GM12878 (cell line): Measurements from ENCODE around the gene ATXN1L. TPM values are rescaled to one million over a fixed set of nuclear protein-coding genes. Genes with fewer than 3 reads are reported as not detected.

Experiments used
- ATF7 ChIP-seq: fragments of 450-650 bp; IDR thresholded peaks from 2 replicates; pipeline ENCODE4 v1.6.1; 2016; ENCODE audit warnings: low read depth, mild to moderate bottlenecking
- BACH1 ChIP-seq: fragments of 450-650 bp; IDR thresholded peaks from 2 replicates; pipeline ENCODE4 v1.6.1; 2017; ENCODE audit warnings: mild to moderate bottlenecking, borderline replicate concordance
- BCL11A ChIP-seq: IDR thresholded peaks from 2 replicates; pipeline ENCODE4 v1.6.1; 2011; ENCODE audit warnings: low read depth, low read length
- BHLHE40 ChIP-seq, 2 experiments: fragments of 450-650 bp in 1 of 2; IDR thresholded peaks; 2 replicates each; pipeline ENCODE4 v1.6.1; 2011 to 2017; ENCODE audit warnings: low read depth in 2 of 2, borderline replicate concordance in 1 of 2, improper control_type of control experiment in 1 of 2, low read length in 1 of 2, mild to moderate bottlenecking in 1 of 2
- CBFB ChIP-seq: IDR thresholded peaks from 2 replicates; pipeline ENCODE4 v1.6.1; 2016; ENCODE audit warnings: antibody characterized with exemption, low read depth
- E4F1 ChIP-seq: fragments of 450-650 bp; IDR thresholded peaks from 2 replicates; pipeline ENCODE4 v1.6.1; 2018; ENCODE audit warnings: borderline replicate concordance, mild to moderate bottlenecking; ENCODE audit not compliant: partially characterized antibody
- EGR1 ChIP-seq, 2 experiments: IDR thresholded peaks; 1 replicate in 1 of 2; 2 replicates in 1 of 2; pipeline ENCODE4 v1.6.1; 2011 to 2012; ENCODE audit warnings: low read depth in 2 of 2, low read length in 2 of 2, borderline replicate concordance in 1 of 2, mild to moderate bottlenecking in 1 of 2, moderate library complexity in 1 of 2
- EP300 ChIP-seq, 2 experiments: fragments of 150-350 bp in 1 of 2; IDR thresholded peaks; 2 replicates each; pipeline ENCODE4 v1.6.1; 2011 to 2012; ENCODE audit warnings: low read depth in 2 of 2, low read length in 2 of 2, borderline replicate concordance in 1 of 2, improper control_type of control experiment in 1 of 2, inconsistent platforms in 1 of 2; ENCODE audit not compliant: control insufficient read depth in 1 of 2
- ESRRA ChIP-seq: IDR thresholded peaks from 2 replicates; pipeline ENCODE4 v1.6.1; 2012; ENCODE audit warnings: mild to moderate bottlenecking, low read length, improper control_type of control experiment
- ETV6 ChIP-seq, 2 experiments: fragments of 450-650 bp in 1 of 2; IDR thresholded peaks in 1 of 2; conservative IDR thresholded peaks in 1 of 2; 2 replicates each; pipeline ENCODE4 v1.6.1; 2014; ENCODE audit warnings: antibody characterized with exemption in 1 of 2, borderline replicate concordance in 1 of 2, low read depth in 1 of 2, mild to moderate bottlenecking in 1 of 2, moderate library complexity in 1 of 2
- IKZF1 ChIP-seq: fragments of 450-650 bp; conservative IDR thresholded peaks from 2 replicates; pipeline ENCODE4 v1.6.1; 2017; ENCODE audit warnings: antibody characterized with exemption, mild to moderate bottlenecking
- NFIC ChIP-seq: IDR thresholded peaks from 2 replicates; pipeline ENCODE4 v1.6.1; 2012; ENCODE audit warnings: low read depth, mild to moderate bottlenecking, inconsistent platforms, low read length, moderate library complexity
- PAX5 ChIP-seq: IDR thresholded peaks from 2 replicates; pipeline ENCODE4 v1.6.1; 2011; ENCODE audit warnings: low read depth, low read length, borderline replicate concordance
- PAX8 ChIP-seq: fragments of 450-650 bp; IDR thresholded peaks from 2 replicates; pipeline ENCODE4 v1.6.1; 2017; ENCODE audit warnings: mild to moderate bottlenecking, moderate library complexity
- RAD21 ChIP-seq: IDR thresholded peaks from 2 replicates; pipeline ENCODE4 v1.6.1; 2011; ENCODE audit warnings: mild to moderate bottlenecking, low read depth, low read length, moderate library complexity; ENCODE audit not compliant: insufficient read depth
- RCOR1 ChIP-seq: conservative IDR thresholded peaks from 2 replicates; pipeline ENCODE4 v1.6.1; 2012; ENCODE audit warnings: low read depth, low read length, improper control_type of control experiment
- RELA ChIP-seq: fragments of 450-650 bp; IDR thresholded peaks from 2 replicates; pipeline ENCODE4 v1.8.0; 2014; ENCODE audit warnings: borderline replicate concordance; ENCODE audit not compliant: partially characterized antibody
- SREBF2 ChIP-seq: IDR thresholded peaks from 2 replicates; pipeline ENCODE4 v1.6.1; 2012; ENCODE audit warnings: mild to moderate bottlenecking, low read length
- SRF ChIP-seq, 2 experiments: IDR thresholded peaks; 2 replicates each; pipeline ENCODE4 v1.6.1; 2011; ENCODE audit warnings: low read depth in 2 of 2, low read length in 2 of 2, mild to moderate bottlenecking in 1 of 2, moderate library complexity in 1 of 2
- STAT1 ChIP-seq: fragments of 450-650 bp; conservative IDR thresholded peaks from 2 replicates; pipeline ENCODE4 v1.6.1; 2014; ENCODE audit warnings: antibody characterized with exemption, mild to moderate bottlenecking
- TARDBP ChIP-seq: IDR thresholded peaks from 2 replicates; pipeline ENCODE4 v1.6.1; 2016; ENCODE audit warnings: borderline replicate concordance
- TCF12 ChIP-seq: IDR thresholded peaks from 2 replicates; pipeline ENCODE4 v1.6.1; 2011; ENCODE audit warnings: low read depth, mild to moderate bottlenecking, low read length
- TCF3 ChIP-seq: IDR thresholded peaks from 2 replicates; pipeline ENCODE4 v1.6.1; 2012; ENCODE audit warnings: low read depth, mild to moderate bottlenecking, low read length, borderline replicate concordance; ENCODE audit not compliant: insufficient read depth
- ZNF622 ChIP-seq: fragments of 450-650 bp; IDR thresholded peaks from 2 replicates; pipeline ENCODE4 v1.6.1; 2017; ENCODE audit warnings: mild to moderate bottlenecking, inconsistent platforms
- polyA plus RNA-seq, 11 experiments: library from polyadenylated mRNA; depleted of rRNA in 4 of 11; unstranded in 6 of 11; stranded (reverse) in 5 of 11; fragments of >200 nt; fragmentation: Nextera tagmentation in 4 of 11; fragmentation: Illumina TruSeq in 1 of 11; extraction: Ambion mirVana in 4 of 11; extraction: Trizol in 1 of 11; gene quantifications; 1 replicate in 1 of 11; 2 replicates in 10 of 11; pipeline versions ENCODE4 v1.2.1 to v1.2.3, GENCODE V29; 2011 to 2016; ENCODE audit warnings: inconsistent platforms in 2 of 11, missing spikeins in 2 of 11, low read depth in 1 of 11
- total RNA-seq, 4 experiments: library from RNA; depleted of rRNA in 3 of 4; stranded (reverse); fragments of >200 nt in 3 of 4; fragmentation: Illumina TruSeq in 1 of 4; extraction: Trizol in 1 of 4; gene quantifications; 2 replicates each; pipeline versions ENCODE4 v1.2.1 to v1.2.3, GENCODE V29; 2013 to 2021
- TF ChIP-seq, protein P1 (sequence below): fragments of 450-650 bp; IDR thresholded peaks from 2 replicates; pipeline ENCODE4 v1.6.1; 2017; ENCODE audit warnings: mild to moderate bottlenecking, low read depth, inconsistent platforms; ENCODE audit not compliant: poor library complexity, severe bottlenecking
- TF ChIP-seq, protein P2 (sequence below): IDR thresholded peaks from 2 replicates; pipeline ENCODE4 v1.6.1; 2011; ENCODE audit warnings: mild to moderate bottlenecking, low read depth, low read length, moderate library complexity; ENCODE audit not compliant: insufficient replicate concordance

ATXN1L gene
- total and polyA plus RNA-seq, 10 of the 15 experiments (the other 5 are each of a cell fraction or from before 2014, with no cell fraction given) = 1.8 to 14.6 (median 9.2) TPM

DNA sequence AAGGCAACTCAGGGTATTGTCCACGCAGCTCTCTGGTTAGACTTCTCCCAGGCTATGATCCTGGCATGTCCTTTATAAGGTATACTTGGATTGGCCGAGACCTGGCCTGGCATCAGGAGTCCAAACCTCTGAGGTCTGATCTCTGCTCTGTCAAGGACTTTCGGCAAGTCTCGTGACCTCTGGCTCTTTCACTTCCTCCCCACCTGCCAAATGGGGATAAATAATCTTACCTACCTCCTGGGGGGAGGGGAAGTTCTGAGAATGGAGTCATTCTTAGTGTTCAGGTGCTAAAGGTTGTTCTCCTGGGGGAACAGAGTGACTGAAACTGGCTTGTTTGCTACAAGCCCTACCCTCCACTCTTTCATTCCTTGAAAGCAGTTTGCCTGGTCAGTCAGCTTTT, 7.6 kb downstream of the ATXN1L start (continued):
- TF ChIP-seq, protein P1, sequence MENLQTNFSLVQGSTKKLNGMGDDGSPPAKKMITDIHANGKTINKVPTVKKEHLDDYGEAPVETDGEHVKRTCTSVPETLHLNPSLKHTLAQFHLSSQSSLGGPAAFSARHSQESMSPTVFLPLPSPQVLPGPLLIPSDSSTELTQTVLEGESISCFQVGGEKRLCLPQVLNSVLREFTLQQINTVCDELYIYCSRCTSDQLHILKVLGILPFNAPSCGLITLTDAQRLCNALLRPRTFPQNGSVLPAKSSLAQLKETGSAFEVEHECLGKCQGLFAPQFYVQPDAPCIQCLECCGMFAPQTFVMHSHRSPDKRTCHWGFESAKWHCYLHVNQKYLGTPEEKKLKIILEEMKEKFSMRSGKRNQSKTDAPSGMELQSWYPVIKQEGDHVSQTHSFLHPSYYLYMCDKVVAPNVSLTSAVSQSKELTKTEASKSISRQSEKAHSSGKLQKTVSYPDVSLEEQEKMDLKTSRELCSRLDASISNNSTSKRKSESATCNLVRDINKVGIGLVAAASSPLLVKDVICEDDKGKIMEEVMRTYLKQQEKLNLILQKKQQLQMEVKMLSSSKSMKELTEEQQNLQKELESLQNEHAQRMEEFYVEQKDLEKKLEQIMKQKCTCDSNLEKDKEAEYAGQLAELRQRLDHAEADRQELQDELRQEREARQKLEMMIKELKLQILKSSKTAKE = peak; percentile 38
- TF ChIP-seq RELA = no peak
- peak; percentile 77 for TF ChIP-seq TCF12
- no peak for TF ChIP-seq BACH1
- TF ChIP-seq TARDBP = no peak
- no peak for TF ChIP-seq RCOR1
- TF ChIP-seq TCF3 = peak; percentile 89; the same call in 1 of the 2 replicates
- no peak for TF ChIP-seq ETV6 (conservative IDR thresholded peaks at IDR 0.05 in 1 of 2, IDR thresholded peaks at IDR 0.05 in 1 of 2; ENCODE audit: borderline replicate concordance in 1 of 2, low read depth in 1 of 2)
- TF ChIP-seq RAD21 = 0 out of 2 replicates have a peak, but pooled peaks have one; percentile 4
- TF ChIP-seq STAT1 = no peak
- TF ChIP-seq PAX8 = no peak
- TF ChIP-seq, protein P2, sequence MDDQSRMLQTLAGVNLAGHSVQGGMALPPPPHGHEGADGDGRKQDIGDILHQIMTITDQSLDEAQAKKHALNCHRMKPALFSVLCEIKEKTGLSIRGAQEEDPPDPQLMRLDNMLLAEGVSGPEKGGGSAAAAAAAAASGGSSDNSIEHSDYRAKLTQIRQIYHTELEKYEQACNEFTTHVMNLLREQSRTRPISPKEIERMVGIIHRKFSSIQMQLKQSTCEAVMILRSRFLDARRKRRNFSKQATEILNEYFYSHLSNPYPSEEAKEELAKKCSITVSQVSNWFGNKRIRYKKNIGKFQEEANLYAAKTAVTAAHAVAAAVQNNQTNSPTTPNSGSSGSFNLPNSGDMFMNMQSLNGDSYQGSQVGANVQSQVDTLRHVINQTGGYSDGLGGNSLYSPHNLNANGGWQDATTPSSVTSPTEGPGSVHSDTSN = peak; percentile 65
- peak in 1 of 2 experiments; percentile 7; a peak in 1 of 3 replicates for TF ChIP-seq EGR1 (IDR thresholded peaks at IDR 0.05; ENCODE audit: borderline replicate concordance in 1 of 2, low read depth in 2 of 2, low read length in 2 of 2)
- TF ChIP-seq SREBF2 = no peak
- TF ChIP-seq BCL11A = 0 out of 2 replicates have a peak, but pooled peaks have one; percentile 22
- TF ChIP-seq IKZF1 = peak; percentile 76
- peak; percentile 48; the same call in 1 of the 2 replicates for TF ChIP-seq PAX5
- peak; percentile 49; the same call in 1 of the 2 replicates for TF ChIP-seq ATF7
- TF ChIP-seq SRF (IDR thresholded peaks at IDR 0.05; ENCODE audit: low read depth in 2 of 2, low read length in 2 of 2) = 0 out of 4 replicates have a peak, but pooled peaks of 1 of the 2 experiments have one; percentile 34
- no peak for TF ChIP-seq CBFB
- TF ChIP-seq EP300 (IDR thresholded peaks at IDR 0.05; ENCODE audit: borderline replicate concordance in 1 of 2, control insufficient read depth in 1 of 2, low read depth in 2 of 2, low read length in 2 of 2) = peak; percentile 27 to 66; a peak in 2 of 4 replicates
- no peak for TF ChIP-seq ZNF622
- no peak for TF ChIP-seq E4F1
- no peak for TF ChIP-seq ESRRA
- peak; percentile 96 to 98 for TF ChIP-seq BHLHE40 (IDR thresholded peaks at IDR 0.05; ENCODE audit: borderline replicate concordance in 1 of 2, low read depth in 2 of 2, low read length in 1 of 2)
- peak; percentile 85 for TF ChIP-seq NFIC
